Vagina (tissue), 2 donors: ENCODE data around the gene PDXDC1. TPM values are rescaled to one million over a fixed set of nuclear protein-coding genes. Genes with fewer than 3 reads are reported as not detected.

Experiments
- DNase-seq, 2 donors: peaks; one replicate each; pipeline ENCODE4 v3.0.0-alpha.2; 2017; ENCODE audit errors: extremely low spot score in 2 of 2
- H3K27ac ChIP-seq: fragments of 200-600 bp; sonication (generic); one replicate; pipeline ENCODE4 v1.5.1; 2019
- H3K27me3 ChIP-seq: fragments of 200-600 bp; sonication (generic); one replicate; pipeline ENCODE4 v1.5.1; 2019
- H3K36me3 ChIP-seq, 2 donors: fragments of 200-600 bp; sonication (generic); one replicate each; pipeline ENCODE4 v1.5.1; 2017 to 2019
- H3K4me1 ChIP-seq: fragments of 200-600 bp; sonication (generic); one replicate; pipeline ENCODE4 v1.5.1; 2019
- H3K4me3 ChIP-seq, 2 donors: fragments of 200-600 bp; sonication (generic); 1 replicate in 1 of 2; 2 replicates in 1 of 2; pipeline ENCODE4 v1.5.1; 2016 to 2019
- H3K9me3 ChIP-seq: fragments of 200-600 bp; sonication (generic); one replicate; pipeline ENCODE4 v1.5.1; 2019
- CTCF ChIP-seq, 3 experiments: fragments of 450-650 bp in 2 of 3; fragments of 200-600 bp in 1 of 3; sonication (generic) in 1 of 3; IDR thresholded peaks; one replicate each; pipeline ENCODE4 v1.5.1; 2017 to 2019; ENCODE audit warnings: antibody characterized with exemption in 3 of 3, mild to moderate bottlenecking in 2 of 3, moderate library complexity in 2 of 3
- POLR2A ChIP-seq, 2 donors: fragments of 450-650 bp; IDR thresholded peaks; one replicate each; pipeline ENCODE4 v1.6.1; 2017; ENCODE audit warnings: antibody characterized with exemption in 2 of 2, mild to moderate bottlenecking in 2 of 2, moderate library complexity in 2 of 2
- POLR2AphosphoS5 ChIP-seq, 2 donors: sonication (generic); formaldehyde crosslinking; IDR thresholded peaks; one replicate each; pipeline ENCODE4 v1.9.0; 2017; ENCODE audit warnings: antibody characterized with exemption in 2 of 2, mild to moderate bottlenecking in 2 of 2, low read depth in 1 of 2; ENCODE audit not compliant: insufficient read depth in 1 of 2
- intact Hi-C: fragments of 100-400 bp; cut with DNase I; formaldehyde crosslinking; loops from one replicate; pipeline ENCODE4 v1.15.1; 2023
- total RNA-seq: library from RNA; depleted of rRNA; stranded (reverse); fragments of >200 nt; gene quantifications from one replicate; pipeline ENCODE4 v1.2.3, GENCODE V29; 2016

Gene PDXDC1
- total RNA-seq, 1 donor from 2014 or later = 59.2 TPM

- intact Hi-C loops = no loop called here
- H3K4me3 ChIP-seq = no peak overlapping the region
- TF ChIP-seq POLR2AphosphoS5 (IDR thresholded peaks at IDR 0.05; ENCODE audit: insufficient read depth in 1 of 2, low read depth in 1 of 2) = no peak
- no peak for TF ChIP-seq CTCF (IDR thresholded peaks at IDR 0.05)
- no peak for TF ChIP-seq POLR2A (IDR thresholded peaks at IDR 0.05)
- peaks cover 0 to 81% of the 10 kb centered on the region in 2 donors for H3K36me3 ChIP-seq
- no peak overlapping the region for H3K27ac ChIP-seq
- no peaks in the 10 kb centered on the region for H3K27me3 ChIP-seq
- no peak for DNase-seq
- H3K4me1 ChIP-seq = no peaks in the 10 kb centered on the region
- no peaks in the 10 kb centered on the region for H3K9me3 ChIP-seq
Measured at GRCh38 chr16:15032547-15033308, 57.9 kb downstream of the PDXDC1 start.

DNA sequence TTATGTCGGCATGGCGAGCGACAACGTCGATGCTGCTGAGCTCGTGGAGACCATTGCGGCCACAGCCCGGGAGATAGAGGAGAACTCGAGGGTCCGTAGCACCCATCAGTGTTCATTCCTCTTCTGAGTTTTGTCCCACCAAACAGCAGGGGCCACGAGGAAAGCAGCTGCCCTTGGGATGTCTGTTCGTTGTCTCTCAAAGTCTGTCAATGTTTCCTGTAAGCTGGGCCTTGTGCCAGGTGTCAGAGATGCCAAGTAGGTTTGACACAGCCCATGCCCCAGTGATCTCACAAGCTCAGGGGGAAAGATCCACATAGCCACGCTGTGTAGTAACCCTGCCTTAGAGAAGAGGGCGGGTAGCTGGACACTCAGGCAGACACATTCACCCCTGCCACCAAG is 58.5 kb downstream of the PDXDC1 start:
- intact Hi-C loops = no loop called here
- peaks cover 0 to 86% of the 10 kb centered on the region in 2 donors for H3K36me3 ChIP-seq

DNA sequence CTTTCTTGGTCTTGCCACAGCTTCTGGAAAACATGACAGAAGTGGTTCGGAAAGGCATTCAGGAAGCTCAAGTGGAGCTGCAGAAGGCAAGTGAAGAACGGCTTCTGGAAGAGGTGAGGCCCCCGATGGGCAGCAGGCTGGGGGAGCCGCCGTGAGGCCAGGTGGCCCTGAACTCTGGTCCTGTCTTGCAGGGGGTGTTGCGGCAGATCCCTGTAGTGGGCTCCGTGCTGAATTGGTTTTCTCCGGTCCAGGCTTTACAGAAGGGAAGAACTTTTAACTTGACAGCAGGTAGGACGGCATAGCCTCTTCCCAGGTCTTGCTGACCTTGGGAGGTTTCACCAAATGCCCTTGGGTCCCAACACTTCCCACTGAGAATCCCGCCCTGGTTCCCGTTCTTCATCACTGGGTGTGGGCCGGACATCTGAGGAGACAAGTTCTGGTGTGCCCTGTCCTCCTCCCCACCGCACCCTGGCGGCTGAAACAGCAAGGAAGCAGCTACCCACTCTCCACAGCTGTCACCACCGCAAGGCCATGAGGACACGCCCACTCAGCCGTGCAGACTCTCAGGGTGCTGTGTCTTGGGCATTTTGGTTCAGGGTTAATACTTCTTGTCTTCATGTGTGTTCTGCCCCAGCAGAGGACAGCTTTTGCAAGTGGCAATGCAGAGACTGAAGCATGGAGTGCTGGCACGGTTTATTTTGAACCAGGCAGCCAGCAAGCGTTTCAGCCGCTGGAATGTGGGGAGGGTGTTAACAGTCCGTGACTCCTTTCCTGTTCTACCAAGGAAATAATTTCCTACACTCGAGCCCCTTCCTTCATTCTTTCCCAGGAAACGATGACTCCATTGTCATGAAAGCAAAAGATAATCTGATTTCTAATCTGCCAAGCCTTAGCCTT is 59.7 kb downstream of the PDXDC1 start:
- intact Hi-C loops = no loop called here
- no peak overlapping the region for H3K4me3 ChIP-seq
- DNase-seq = no peak
- H3K9me3 ChIP-seq = no peaks in the 10 kb centered on the region
- no peak for TF ChIP-seq CTCF (IDR thresholded peaks at IDR 0.05)
- TF ChIP-seq POLR2AphosphoS5 (IDR thresholded peaks at IDR 0.05; ENCODE audit: insufficient read depth in 1 of 2, low read depth in 1 of 2) = no peak
- no peak for TF ChIP-seq POLR2A (IDR thresholded peaks at IDR 0.05)
- H3K27me3 ChIP-seq = no peaks in the 10 kb centered on the region
- H3K36me3 ChIP-seq = peaks cover 0 to 87% of the 10 kb centered on the region in 2 donors
- H3K27ac ChIP-seq = no peak overlapping the region
- no peaks in the 10 kb centered on the region for H3K4me1 ChIP-seq

More for the DNA sequence above, 58.5 kb downstream of the PDXDC1 start:
- Histone ChIP-seq H3K27me3 (no peaks in the 10 kb centered on the region), H3K4me1 (no peaks in the 10 kb centered on the region), H3K4me3 (no peak overlapping the region), H3K9me3 (no peaks in the 10 kb centered on the region), H3K27ac (no peak overlapping the region)
- DNase-seq = no peak
- no peak for TF ChIP-seq POLR2A (IDR thresholded peaks at IDR 0.05)
- no peak for TF ChIP-seq CTCF (IDR thresholded peaks at IDR 0.05)
- TF ChIP-seq POLR2AphosphoS5 (IDR thresholded peaks at IDR 0.05; ENCODE audit: insufficient read depth in 1 of 2, low read depth in 1 of 2) = no peak

DNA sequence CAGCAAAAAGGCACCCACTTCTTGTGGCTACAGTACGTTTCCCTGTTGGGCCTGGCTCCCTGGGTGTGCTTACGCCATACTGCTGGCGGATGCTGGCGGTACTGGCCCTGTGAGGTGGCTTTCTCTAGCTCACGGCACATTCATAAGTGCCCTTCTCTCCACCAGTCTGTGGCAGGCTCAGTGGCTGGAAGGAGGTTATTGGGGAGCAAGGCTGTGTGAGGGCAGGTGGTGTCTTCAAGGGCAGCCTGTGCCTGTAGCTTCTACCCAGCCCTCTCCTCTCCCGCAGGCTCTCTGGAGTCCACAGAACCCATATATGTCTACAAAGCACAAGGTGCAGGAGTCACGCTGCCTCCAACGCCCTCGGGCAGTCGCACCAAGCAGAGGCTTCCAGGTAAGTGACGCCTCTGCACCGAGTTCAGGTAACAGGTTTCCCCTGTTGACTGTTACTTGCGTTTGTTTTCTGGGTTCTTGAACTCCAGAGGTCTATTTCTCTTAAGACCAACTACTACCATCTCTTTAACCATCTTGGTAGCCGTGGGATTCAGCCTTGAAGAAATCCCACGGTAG is 60.4 kb downstream of the PDXDC1 start:
- no peak overlapping the region for H3K4me3 ChIP-seq
- no peaks in the 10 kb centered on the region for H3K4me1 ChIP-seq
- no peak for DNase-seq
- peaks cover 0 to 94% of the 10 kb centered on the region in 2 donors for H3K36me3 ChIP-seq
- no peak overlapping the region for H3K27ac ChIP-seq
- TF ChIP-seq POLR2AphosphoS5 (IDR thresholded peaks at IDR 0.05; ENCODE audit: insufficient read depth in 1 of 2, low read depth in 1 of 2) (no peak), POLR2A (IDR thresholded peaks at IDR 0.05) (no peak), CTCF (IDR thresholded peaks at IDR 0.05) (no peak)
- intact Hi-C loops = no loop called here
- no peaks in the 10 kb centered on the region for H3K27me3 ChIP-seq
- H3K9me3 ChIP-seq = no peaks in the 10 kb centered on the region
